Naive thymus-derived CD4-positive, alpha-beta T cell (primary cell): ENCODE data around the gene CAMTA1. TPM values are rescaled to one million over a fixed set of nuclear protein-coding genes. Genes with fewer than 3 reads are reported as not detected.

Source experiments
- ATAC-seq: fragments of 150-1000 bp; cut with Tn5 transposase; 2 replicates; pipeline ENCODE4 v1.10.0; 2021; ENCODE audit warnings: mild to moderate bottlenecking, moderate library complexity
- CTCF ChIA-PET: fragments of 350-600 bp; sonication (Branson Sonifier 250); formaldehyde crosslinking; loops from one replicate; lab custom pipeline; 2021; ENCODE audit warnings: antibody characterized with exemption; lab: Charles Lee
- POLR2A ChIA-PET: fragments of 350-600 bp; sonication (Branson Sonifier 250); formaldehyde crosslinking; loops from one replicate; lab custom pipeline; 2021; ENCODE audit warnings: antibody characterized with exemption, inconsistent platforms; lab: Charles Lee
- DNase-seq, 9 donors: peaks; one replicate each; pipeline versions ENCODE4 v3.0.0 to v3.0.0-alpha.2; 2020 to 2022; ENCODE audit warnings: mixed read lengths in 1 of 9
- H3K27ac ChIP-seq: one replicate; pipeline ENCODE4 v1.7.0; 2013; ENCODE audit warnings: mild to moderate bottlenecking, low read depth, low read length, moderate library complexity
- H3K27me3 ChIP-seq, 2 donors: one replicate each; pipeline ENCODE4 v1.7.0; 2013; ENCODE audit warnings: low read length in 2 of 2, mild to moderate bottlenecking in 2 of 2, moderate library complexity in 2 of 2; ENCODE audit not compliant: control insufficient read depth in 2 of 2, insufficient read depth in 2 of 2
- H3K36me3 ChIP-seq, 3 experiments: 1 replicate in 2 of 3; 2 replicates in 1 of 3; pipeline ENCODE4 v1.7.0; 2013; ENCODE audit warnings: low read length in 3 of 3, mild to moderate bottlenecking in 3 of 3, moderate library complexity in 1 of 3; ENCODE audit not compliant: insufficient read depth in 3 of 3, control insufficient read depth in 2 of 3
- H3K4me1 ChIP-seq, 2 donors: one replicate each; pipeline ENCODE4 v1.7.0; 2013; ENCODE audit warnings: low read length in 2 of 2, mild to moderate bottlenecking in 2 of 2, moderate library complexity in 1 of 2; ENCODE audit not compliant: control insufficient read depth in 2 of 2, insufficient read depth in 2 of 2
- H3K4me3 ChIP-seq: 2 replicates; pipeline ENCODE4 v1.7.0; 2013; ENCODE audit warnings: mild to moderate bottlenecking, low read length
- H3K9me3 ChIP-seq, 3 experiments: 1 replicate in 2 of 3; 2 replicates in 1 of 3; pipeline ENCODE4 v1.7.0; 2013; ENCODE audit warnings: low read length in 3 of 3; ENCODE audit not compliant: control insufficient read depth in 2 of 3
- H3K27ac Mint-ChIP-seq, 9 donors: one replicate each; pipeline ENCODE4 v1.8.0; 2020 to 2022; ENCODE audit warnings: mixed read lengths in 9 of 9, mild to moderate bottlenecking in 8 of 9, moderate library complexity in 5 of 9, inconsistent platforms in 2 of 9
- H3K27me3 Mint-ChIP-seq, 5 donors: one replicate each; pipeline ENCODE4 v1.8.0; 2021 to 2022; ENCODE audit warnings: mixed read lengths in 5 of 5, mild to moderate bottlenecking in 1 of 5
- H3K36me3 Mint-ChIP-seq, 5 donors: one replicate each; pipeline ENCODE4 v1.8.0; 2020 to 2022; ENCODE audit warnings: mixed read lengths in 5 of 5, mild to moderate bottlenecking in 3 of 5, inconsistent platforms in 1 of 5
- H3K4me1 Mint-ChIP-seq, 7 donors: one replicate each; pipeline ENCODE4 v1.8.0; 2020 to 2022; ENCODE audit warnings: mixed read lengths in 7 of 7, mild to moderate bottlenecking in 3 of 7, inconsistent platforms in 1 of 7
- H3K4me3 Mint-ChIP-seq, 10 donors: one replicate each; pipeline ENCODE4 v1.8.0; 2020 to 2022; ENCODE audit warnings: mild to moderate bottlenecking in 10 of 10, mixed read lengths in 10 of 10, moderate library complexity in 6 of 10, inconsistent platforms in 2 of 10
- H3K9me3 Mint-ChIP-seq, 11 donors: one replicate each; pipeline ENCODE4 v1.8.0; 2020 to 2022; ENCODE audit warnings: mixed read lengths in 11 of 11, mild to moderate bottlenecking in 4 of 11, inconsistent platforms in 1 of 11, moderate library complexity in 1 of 11
- intact Hi-C, 2 donors: fragments of 100-400 bp; cut with micrococcal nuclease; formaldehyde crosslinking; loops; one replicate each; pipeline ENCODE4 v1.15.1; 2023
- polyA plus RNA-seq, 2 donors: library from polyadenylated mRNA; unstranded; fragments of 300-500 nt; fragmentation: Illumina TruSeq; gene quantifications; one replicate each; pipeline ENCODE4 v1.2.3, GENCODE V29; 2021
- total RNA-seq, 6 experiments: library from RNA in 5 of 6; stranded (reverse) in 5 of 6; gene quantifications; 1 replicate in 5 of 6; 2 replicates in 1 of 6; pipeline ENCODE4 v1.2.3 and lab custom pipeline; 2021 to 2026

Gene CAMTA1
- total and polyA plus RNA-seq, 7 experiments from 2014 or later, result 38.1 to 68.6 (median 42.6) TPM

DNA sequence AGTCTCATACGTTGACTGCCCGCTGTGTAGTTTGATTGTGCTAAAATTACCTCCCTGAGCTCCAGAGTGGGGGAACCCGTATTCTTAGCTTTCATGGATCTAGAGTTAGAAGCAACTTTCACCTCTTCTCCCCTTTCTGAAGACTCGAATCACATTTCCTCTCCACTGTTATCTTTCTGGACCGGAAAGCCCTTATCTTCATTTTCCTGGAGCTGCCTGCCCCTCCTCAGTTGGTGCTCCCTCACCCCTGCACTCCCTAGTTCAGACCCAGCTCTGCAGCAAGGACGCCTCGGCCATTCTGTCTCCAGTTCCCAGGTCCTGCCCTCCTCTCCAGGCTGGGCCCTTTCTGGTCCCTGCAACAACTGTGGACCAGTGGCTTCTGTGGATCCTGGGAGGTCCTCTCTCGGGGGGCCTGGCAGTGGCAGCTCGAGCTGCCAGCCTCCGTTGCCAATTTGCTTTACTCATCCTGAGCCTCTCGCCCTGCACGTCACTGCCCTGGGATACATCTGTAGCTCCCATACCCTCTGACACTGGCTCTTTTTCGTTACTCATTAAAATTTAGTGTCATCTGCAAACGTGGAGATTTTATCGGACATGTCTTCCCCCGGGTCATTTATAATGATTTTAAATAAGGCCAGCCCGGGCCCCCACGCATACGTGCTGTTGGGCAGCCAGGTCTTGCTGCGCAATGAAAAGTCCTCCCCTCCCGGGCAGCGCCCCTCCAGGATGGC, 844.4 kb downstream of the CAMTA1 start:
- no peak overlapping the region for H3K4me3 Mint-ChIP-seq

DNA sequence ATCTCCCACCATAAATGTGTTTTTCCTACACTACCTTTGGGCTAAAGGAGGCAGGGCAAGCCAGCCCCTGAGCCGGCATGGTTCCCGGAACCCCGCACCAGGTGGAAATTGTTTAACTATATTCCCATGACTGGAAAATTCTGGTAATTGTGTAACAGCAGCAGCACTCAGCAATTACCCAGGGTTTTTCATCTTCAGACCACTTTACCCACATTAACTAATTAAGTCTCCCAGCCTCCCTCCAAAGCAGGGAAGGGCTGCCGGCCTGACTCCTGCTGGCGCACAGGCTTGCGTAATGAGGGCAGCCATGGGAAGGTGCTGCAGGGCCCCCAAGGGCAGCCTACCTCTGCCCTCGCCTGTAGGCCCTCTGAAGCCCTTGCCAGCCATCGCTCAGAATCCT, 845.1 kb downstream of the CAMTA1 start:
- Mint-ChIP-seq H3K4me1 (no peaks in the 10 kb centered on the region), H3K9me3 (no peaks in the 10 kb centered on the region)
- H3K4me3 ChIP-seq, result no peak overlapping the region

More for the DNA sequence above, 844.4 kb downstream of the CAMTA1 start:
- peaks cover 0 to 62% (median 28%) of the 10 kb centered on the region in 5 donors for H3K27me3 Mint-ChIP-seq
- no peaks in the 10 kb centered on the region for H3K4me1 Mint-ChIP-seq
- intact Hi-C loops, result no loop called here
- ChIA-PET CTCF (no interaction called here), POLR2A (no interaction called here)
- ATAC-seq, result no peak
- DNase-seq, result no peak
- H3K36me3 ChIP-seq, result no peaks in the 10 kb centered on the region
- H3K27ac Mint-ChIP-seq, result no peak overlapping the region
- no peak overlapping the region for H3K4me3 ChIP-seq
- no peaks in the 10 kb centered on the region for H3K9me3 ChIP-seq
- H3K4me1 ChIP-seq, result no peaks in the 10 kb centered on the region
- H3K9me3 Mint-ChIP-seq, result no peaks in the 10 kb centered on the region
- no peaks in the 10 kb centered on the region for H3K36me3 Mint-ChIP-seq
- no peak overlapping the region for H3K27ac ChIP-seq
- H3K27me3 ChIP-seq, result no peaks in the 10 kb centered on the region

DNA sequence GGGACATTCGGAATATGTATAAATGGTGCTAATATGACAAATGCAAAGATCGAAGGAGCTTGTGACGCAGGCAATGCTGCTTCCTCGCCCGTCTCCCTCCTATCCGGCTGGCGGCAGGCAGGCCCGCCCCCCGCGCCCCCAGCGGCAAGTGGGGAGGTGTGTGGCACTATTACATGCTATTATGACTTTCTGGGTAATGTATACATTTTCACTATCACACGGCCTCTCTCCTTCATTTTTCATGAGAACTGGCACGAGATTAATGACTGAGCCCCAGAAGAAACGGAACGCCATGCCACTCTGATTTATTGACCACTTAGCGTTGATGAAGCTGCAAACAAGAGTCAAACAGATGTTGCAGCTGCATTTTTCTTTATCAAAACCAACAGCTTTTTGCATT, 846.9 kb downstream of the CAMTA1 start:
- H3K27ac Mint-ChIP-seq, result no peak overlapping the region
- DNase-seq (no peak), ATAC-seq (no peak)
- ChIA-PET CTCF (no interaction called here), POLR2A (no interaction called here)
- intact Hi-C loops, result no loop called here
- Histone ChIP-seq H3K36me3 (no peaks in the 10 kb centered on the region), H3K4me1 (no peaks in the 10 kb centered on the region), H3K27ac (no peak overlapping the region), H3K27me3 (no peaks in the 10 kb centered on the region), H3K9me3 (no peaks in the 10 kb centered on the region), H3K4me3 (no peak overlapping the region)
- H3K9me3 Mint-ChIP-seq, result peaks cover 0 to 1% (median 0%) of the 10 kb centered on the region in 11 donors
- peaks cover 0 to 54% (median 23%) of the 10 kb centered on the region in 5 donors for H3K27me3 Mint-ChIP-seq
- no peaks in the 10 kb centered on the region for H3K36me3 Mint-ChIP-seq
- H3K4me3 Mint-ChIP-seq, result no peak overlapping the region
- H3K4me1 Mint-ChIP-seq, result no peaks in the 10 kb centered on the region

More for the DNA sequence above, 845.1 kb downstream of the CAMTA1 start:
- H3K27ac Mint-ChIP-seq, result no peak overlapping the region
- ChIA-PET CTCF (no interaction called here), POLR2A (no interaction called here)
- no peak for ATAC-seq
- no peaks in the 10 kb centered on the region for H3K9me3 ChIP-seq
- H3K27me3 Mint-ChIP-seq, result peaks cover 0 to 57% (median 23%) of the 10 kb centered on the region in 5 donors
- DNase-seq, result no peak
- intact Hi-C loops, result no loop called here
- no peaks in the 10 kb centered on the region for H3K4me1 ChIP-seq
- no peak overlapping the region for H3K4me3 Mint-ChIP-seq
- no peaks in the 10 kb centered on the region for H3K36me3 Mint-ChIP-seq
- no peaks in the 10 kb centered on the region for H3K27me3 ChIP-seq
- H3K27ac ChIP-seq, result no peak overlapping the region
- no peaks in the 10 kb centered on the region for H3K36me3 ChIP-seq

DNA sequence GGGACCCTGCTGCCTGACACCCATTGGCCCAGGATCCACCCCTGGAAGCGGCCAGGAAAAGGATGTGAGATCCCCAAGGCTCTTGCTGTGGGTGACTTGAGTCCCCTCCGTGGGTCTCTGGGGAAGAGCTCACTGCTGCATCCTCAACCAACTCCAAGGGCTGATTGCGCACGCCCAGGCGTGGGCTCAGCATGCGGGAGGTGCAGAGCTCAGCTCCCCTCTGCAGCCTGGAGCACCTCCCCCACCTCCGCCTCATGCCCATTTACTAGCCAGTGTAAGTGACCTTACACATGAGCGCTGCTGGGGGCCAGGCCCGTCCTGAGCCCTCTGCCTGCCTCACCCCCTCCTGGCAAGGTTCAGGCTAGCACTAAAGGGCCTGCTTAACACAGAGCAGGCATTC, 847.4 kb downstream of the CAMTA1 start:
- Histone ChIP-seq H3K4me1 (no peaks in the 10 kb centered on the region), H3K27ac (no peak overlapping the region), H3K9me3 (no peaks in the 10 kb centered on the region), H3K4me3 (no peak overlapping the region), H3K27me3 (no peaks in the 10 kb centered on the region), H3K36me3 (no peaks in the 10 kb centered on the region)
- intact Hi-C loops, result no loop called here
- H3K27ac Mint-ChIP-seq, result no peak overlapping the region
- CTCF ChIA-PET, result interaction anchor here (0.5 kb wide), 1 partner anchor 14 kb away, joined by 4 read pairs; no protein-coding TSS in a partner anchor
- no peak for ATAC-seq
- no peak overlapping the region for H3K4me3 Mint-ChIP-seq
- peaks cover 0 to 54% (median 23%) of the 10 kb centered on the region in 5 donors for H3K27me3 Mint-ChIP-seq
- no peaks in the 10 kb centered on the region for H3K36me3 Mint-ChIP-seq
- H3K9me3 Mint-ChIP-seq, result peaks cover 0 to 1% (median 0%) of the 10 kb centered on the region in 11 donors
- POLR2A ChIA-PET, result no interaction called here
- no peak for DNase-seq
- no peaks in the 10 kb centered on the region for H3K4me1 Mint-ChIP-seq

DNA sequence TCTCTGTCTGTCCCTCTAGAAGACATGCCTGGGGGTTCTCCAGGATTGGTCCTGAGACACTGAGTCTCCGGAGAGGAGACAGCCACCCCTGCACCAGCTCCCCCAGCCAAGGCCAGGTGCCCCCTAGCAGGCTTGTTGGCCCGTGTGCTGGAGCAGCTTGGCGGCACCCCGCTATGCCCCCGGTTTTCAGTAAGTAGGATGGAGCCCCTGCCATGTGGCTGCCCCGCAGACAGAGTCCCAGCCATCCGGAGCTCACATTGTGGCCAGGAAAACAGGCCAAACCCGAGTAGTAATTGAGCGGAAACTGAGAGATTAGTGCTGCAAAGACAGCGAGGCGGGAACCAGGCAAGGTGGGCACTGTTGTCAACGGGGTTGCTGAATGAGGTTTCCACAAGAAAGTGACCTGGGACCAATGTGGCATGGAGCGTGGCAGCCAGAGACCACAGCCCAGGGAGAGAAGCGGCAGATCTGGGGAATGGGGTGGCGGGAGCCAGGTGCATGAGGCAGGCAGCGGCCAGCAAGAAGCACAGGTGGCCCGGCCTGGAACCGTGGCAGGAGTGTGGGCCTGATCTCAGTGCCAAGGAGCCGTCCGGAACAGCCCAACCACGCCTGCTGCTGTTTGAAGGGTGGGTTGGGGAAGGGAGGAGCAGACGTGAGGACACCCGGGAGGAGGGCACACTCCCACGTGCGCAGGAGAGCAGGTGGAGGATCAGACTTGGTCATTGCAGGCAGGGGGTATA, 848.4 kb downstream of the CAMTA1 start:
- intact Hi-C loops, result no loop called here
- H3K27ac ChIP-seq, result no peak overlapping the region
- Mint-ChIP-seq H3K27ac (no peak overlapping the region), H3K9me3 (peaks cover 0 to 1% (median 0%) of the 10 kb centered on the region in 11 donors), H3K4me1 (no peaks in the 10 kb centered on the region), H3K4me3 (no peak overlapping the region), H3K27me3 (peaks cover 0 to 49% (median 23%) of the 10 kb centered on the region in 5 donors), H3K36me3 (no peaks in the 10 kb centered on the region)
- ATAC-seq (no peak), DNase-seq (no peak)
- H3K4me3 ChIP-seq, result no peak overlapping the region
- H3K27me3 ChIP-seq, result no peaks in the 10 kb centered on the region
- POLR2A ChIA-PET, result no interaction called here
- no peaks in the 10 kb centered on the region for H3K9me3 ChIP-seq
- CTCF ChIA-PET, result interaction anchor here (0.6 kb wide), 1 partner anchor 268 kb away, joined by 3 read pairs; no protein-coding TSS in a partner anchor
- H3K36me3 ChIP-seq, result no peaks in the 10 kb centered on the region
- no peaks in the 10 kb centered on the region for H3K4me1 ChIP-seq

GRCh38 chr1:7634546-7635240, 849.4 kb downstream of the CAMTA1 start:
- no peaks in the 10 kb centered on the region for H3K4me1 Mint-ChIP-seq
- peaks cover 0 to 1% (median 0%) of the 10 kb centered on the region in 11 donors for H3K9me3 Mint-ChIP-seq
- Histone ChIP-seq H3K4me1 (no peaks in the 10 kb centered on the region), H3K4me3 (no peak overlapping the region), H3K36me3 (no peaks in the 10 kb centered on the region), H3K9me3 (no peaks in the 10 kb centered on the region), H3K27ac (no peak overlapping the region), H3K27me3 (no peaks in the 10 kb centered on the region)
- intact Hi-C loops, result no loop called here
- ChIA-PET CTCF (no interaction called here), POLR2A (no interaction called here)
- no peak for ATAC-seq
- peaks cover 0 to 42% (median 20%) of the 10 kb centered on the region in 5 donors for H3K27me3 Mint-ChIP-seq
- no peak overlapping the region for H3K4me3 Mint-ChIP-seq
- no peak overlapping the region for H3K27ac Mint-ChIP-seq
- H3K36me3 Mint-ChIP-seq, result no peaks in the 10 kb centered on the region
- DNase-seq, result no peak
